22Rv1 (cell line): ENCODE results near the gene MINDY2.
"Not testable (repeated sequence)": the region's sequence is repeated elsewhere in the genome, so short reads cannot be mapped to it uniquely, and the experiment has no call there.

Source experiments
- H3K27ac ChIP-seq: fragments of 450-650 bp; 2 replicates; pipeline ENCODE4 v1.5.1; 2017
- ZFX ChIP-seq: fragments of 450-650 bp; IDR thresholded peaks from 2 replicates; pipeline ENCODE4 v1.6.1; 2017; ENCODE audit warnings: antibody characterized with exemption, borderline replicate concordance
- TF ChIP-seq, protein P1 (sequence below): fragments of 450-650 bp; IDR thresholded peaks from 2 replicates; pipeline ENCODE4 v1.5.1; 2017; ENCODE audit warnings: mild to moderate bottlenecking

The MINDY2 gene

DNA sequence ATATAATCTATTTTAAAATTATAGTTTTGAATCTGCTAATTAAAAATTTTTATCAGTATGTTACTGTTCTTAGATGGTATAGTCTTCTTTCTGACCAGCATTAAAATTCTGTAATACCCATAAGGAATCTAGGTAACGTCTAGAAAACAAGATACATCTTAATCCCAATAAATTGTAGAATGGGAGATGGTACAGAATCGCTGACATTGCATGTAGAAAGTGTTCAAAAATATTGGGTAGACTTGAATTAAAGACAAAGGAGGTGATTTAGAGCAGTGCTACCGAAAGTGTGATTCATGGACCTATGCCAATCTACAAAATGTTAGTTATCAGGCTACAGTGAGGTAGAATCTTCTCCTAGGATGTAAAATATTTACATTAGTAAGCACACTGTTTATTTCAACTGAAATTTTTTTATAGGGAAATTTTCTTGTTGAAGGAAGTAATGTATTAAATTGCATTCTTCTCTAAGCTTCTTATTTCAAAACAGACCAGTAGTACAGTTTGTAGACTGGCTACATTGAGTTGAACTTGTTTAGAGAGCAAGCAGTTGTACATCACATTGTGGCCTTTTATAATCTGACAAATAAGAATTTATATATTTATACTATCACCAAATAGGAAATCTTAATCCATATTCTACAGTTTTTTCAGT is 17.1 kb downstream of the MINDY2 start:
- TF ChIP-seq, protein P1, sequence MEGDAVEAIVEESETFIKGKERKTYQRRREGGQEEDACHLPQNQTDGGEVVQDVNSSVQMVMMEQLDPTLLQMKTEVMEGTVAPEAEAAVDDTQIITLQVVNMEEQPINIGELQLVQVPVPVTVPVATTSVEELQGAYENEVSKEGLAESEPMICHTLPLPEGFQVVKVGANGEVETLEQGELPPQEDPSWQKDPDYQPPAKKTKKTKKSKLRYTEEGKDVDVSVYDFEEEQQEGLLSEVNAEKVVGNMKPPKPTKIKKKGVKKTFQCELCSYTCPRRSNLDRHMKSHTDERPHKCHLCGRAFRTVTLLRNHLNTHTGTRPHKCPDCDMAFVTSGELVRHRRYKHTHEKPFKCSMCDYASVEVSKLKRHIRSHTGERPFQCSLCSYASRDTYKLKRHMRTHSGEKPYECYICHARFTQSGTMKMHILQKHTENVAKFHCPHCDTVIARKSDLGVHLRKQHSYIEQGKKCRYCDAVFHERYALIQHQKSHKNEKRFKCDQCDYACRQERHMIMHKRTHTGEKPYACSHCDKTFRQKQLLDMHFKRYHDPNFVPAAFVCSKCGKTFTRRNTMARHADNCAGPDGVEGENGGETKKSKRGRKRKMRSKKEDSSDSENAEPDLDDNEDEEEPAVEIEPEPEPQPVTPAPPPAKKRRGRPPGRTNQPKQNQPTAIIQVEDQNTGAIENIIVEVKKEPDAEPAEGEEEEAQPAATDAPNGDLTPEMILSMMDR = no peak
- no peak for TF ChIP-seq ZFX

DNA sequence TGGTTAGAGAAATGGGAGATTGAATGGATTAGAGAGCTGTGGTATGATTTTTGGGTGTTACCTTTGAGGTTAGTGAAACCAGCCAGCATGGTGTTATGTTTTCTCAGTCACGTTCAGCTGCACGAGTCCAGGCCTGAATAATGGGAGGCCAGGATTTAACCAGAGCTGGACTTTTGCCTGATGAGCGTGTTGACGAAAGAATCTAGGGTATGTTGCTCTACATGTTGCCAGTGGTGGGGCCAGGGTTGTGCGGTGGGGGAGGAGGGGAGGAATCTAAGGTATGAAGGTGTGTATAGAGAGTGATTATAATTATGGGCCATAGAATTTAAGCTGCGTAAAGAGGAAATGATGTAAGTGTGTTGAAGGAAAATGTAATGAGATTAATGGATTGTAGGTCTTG is 22.8 kb downstream of the MINDY2 start:
- no peak for TF ChIP-seq ZFX
- TF ChIP-seq, protein P1 = no peak
- no peak overlapping the region for H3K27ac ChIP-seq

More for the DNA sequence above, 17.1 kb downstream of the MINDY2 start:
- no peak overlapping the region for H3K27ac ChIP-seq

DNA sequence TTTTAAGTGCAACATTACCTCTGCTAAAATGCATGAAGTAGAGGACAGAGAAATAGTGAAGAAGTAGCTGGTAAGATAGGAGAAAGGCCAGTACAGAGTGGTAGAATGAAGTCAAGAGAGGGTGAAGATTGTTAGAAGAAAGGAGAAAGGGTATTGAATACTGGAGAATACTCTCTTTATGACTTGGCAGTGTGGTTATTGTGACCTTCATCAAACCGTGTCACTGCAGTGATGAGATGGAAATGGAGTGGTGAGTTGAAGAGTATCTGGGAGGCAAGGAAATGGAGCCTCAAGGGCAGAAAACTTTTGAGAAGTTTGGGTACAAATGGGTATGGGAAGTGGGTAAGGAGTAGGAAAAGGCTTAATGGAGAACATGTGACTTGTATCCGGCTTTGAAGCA is 24.7 kb downstream of the MINDY2 start:
- no peak overlapping the region for H3K27ac ChIP-seq
- TF ChIP-seq, protein P1 = no peak
- TF ChIP-seq ZFX = no peak

DNA sequence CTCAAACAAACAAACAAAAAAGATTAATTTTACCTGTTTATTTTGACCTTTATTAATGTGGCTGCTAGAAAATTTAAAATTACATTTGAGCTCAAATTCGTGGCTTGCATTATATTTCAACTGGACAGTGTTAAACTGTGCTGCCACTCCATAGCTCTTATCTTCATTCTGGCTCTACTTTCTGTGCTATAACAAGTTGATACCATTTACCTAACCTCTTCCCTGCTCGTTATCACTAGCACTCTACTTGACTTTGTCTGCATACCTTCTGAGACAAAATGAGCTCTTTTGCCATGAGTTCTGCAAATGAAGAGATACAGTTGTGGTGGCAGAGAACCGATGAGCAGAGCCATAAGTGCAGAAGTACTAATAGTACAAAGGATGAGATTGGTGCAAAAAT is 26.4 kb downstream of the MINDY2 start:
- no peak for TF ChIP-seq ZFX
- TF ChIP-seq, protein P1 = no peak
- H3K27ac ChIP-seq = no peak overlapping the region

DNA sequence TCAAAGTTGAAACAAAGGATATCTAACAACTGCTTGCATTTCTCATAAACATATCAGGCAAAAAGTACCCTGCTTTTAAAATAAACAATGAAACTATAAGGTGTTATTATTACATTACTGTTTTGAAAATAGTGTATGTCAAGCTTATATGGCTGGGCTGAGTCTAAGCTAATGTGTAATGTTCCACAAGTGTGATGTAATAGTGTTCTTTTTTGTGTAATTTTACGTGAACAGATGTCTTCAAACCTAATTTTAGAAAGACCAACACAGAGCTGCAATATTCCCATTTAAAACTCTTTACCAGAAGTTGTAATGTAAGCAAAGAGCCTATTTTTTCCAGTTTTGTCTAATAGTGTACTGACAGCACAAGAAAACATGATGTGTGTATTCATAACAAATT is 34.0 kb downstream of the MINDY2 start:
- H3K27ac ChIP-seq = no peak overlapping the region
- TF ChIP-seq, protein P1 = no peak
- no peak for TF ChIP-seq ZFX

DNA sequence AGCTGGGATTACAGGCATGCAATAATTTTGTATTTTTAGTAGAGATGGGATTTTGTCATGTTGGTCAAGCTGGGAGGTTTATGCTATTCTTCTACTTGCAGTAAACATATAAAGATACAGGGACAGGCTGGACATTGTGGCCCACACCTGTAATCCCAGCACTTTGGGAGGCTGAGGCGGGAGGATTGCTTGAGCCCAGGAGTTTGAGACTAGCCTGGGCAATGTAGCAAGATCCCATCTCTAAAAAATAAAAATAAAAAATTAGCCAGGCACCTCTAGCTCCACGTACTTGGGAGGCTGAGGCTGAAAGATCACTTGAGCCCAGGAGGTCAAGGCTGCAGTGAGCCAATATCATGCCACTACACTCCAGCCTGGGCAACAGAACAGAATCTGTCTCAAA is 52.2 kb downstream of the MINDY2 start:
- not testable (repeated sequence) for H3K27ac ChIP-seq

DNA sequence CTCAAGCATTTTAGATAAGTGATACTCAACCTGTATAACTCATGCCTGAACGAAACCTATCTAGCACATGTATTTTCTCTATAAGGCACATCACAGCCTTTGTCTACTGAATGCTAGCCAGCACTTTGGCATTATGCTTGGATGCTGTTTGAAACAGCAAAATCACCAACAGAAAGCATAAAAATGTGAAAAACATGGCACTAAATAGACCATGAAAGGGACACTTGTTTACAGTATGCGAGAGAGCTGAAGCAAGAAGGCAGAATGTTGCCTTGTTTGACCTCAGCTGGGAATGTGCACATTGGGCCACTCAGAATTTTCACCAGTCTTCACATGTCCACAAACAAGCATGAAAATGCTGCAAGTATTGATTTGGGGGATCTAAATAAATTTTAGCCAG is 59.5 kb downstream of the MINDY2 start:
- TF ChIP-seq ZFX = no peak
- TF ChIP-seq, protein P1 = no peak
- no peak overlapping the region for H3K27ac ChIP-seq

DNA sequence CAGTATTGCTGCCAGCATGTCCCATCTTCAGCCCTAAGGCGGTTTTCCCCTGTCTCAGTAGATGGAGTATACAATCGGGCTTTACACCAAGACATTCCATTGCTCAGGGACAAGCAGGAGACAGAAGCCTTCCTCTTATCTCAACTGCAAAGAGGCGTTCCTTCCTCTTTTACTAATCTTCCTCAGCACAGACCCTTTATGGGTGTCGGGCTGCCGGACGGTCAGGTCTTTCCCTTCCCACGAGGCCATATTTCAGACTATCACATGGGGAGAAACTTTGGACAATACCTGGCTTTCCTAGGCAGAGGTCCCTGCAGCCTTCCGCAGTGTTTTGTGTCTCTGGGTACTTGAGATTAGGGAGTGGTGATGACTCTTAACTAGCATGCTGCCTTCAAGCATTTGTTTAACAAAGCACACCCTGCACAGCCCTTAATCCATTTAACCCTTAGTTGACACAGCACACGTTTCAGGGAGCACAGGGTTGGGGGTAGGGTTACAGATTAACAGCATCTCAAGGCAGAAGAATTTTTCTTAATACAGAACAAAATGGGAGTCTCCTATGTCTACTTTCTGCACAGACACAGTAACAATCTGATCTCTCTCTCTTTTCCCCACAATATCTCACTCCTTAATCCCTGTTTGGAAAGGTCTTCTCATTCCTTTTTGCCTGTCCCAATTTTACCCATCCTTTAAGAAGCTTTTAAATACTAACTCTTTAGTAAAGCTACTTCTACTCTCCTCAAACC is 62.8 kb downstream of the MINDY2 start:
- H3K27ac ChIP-seq = not testable (repeated sequence)
